Measurements from ENCODE around the gene RGS4. TPM values are rescaled to one million over a fixed set of nuclear protein-coding genes. Genes with fewer than 3 reads are reported as not detected.

RGS4 gene
- total and polyA plus RNA-seq, 2 of the 13 experiments (the other 11 are each of a cell fraction or from before 2014, with no cell fraction given), result not detected

DNA sequence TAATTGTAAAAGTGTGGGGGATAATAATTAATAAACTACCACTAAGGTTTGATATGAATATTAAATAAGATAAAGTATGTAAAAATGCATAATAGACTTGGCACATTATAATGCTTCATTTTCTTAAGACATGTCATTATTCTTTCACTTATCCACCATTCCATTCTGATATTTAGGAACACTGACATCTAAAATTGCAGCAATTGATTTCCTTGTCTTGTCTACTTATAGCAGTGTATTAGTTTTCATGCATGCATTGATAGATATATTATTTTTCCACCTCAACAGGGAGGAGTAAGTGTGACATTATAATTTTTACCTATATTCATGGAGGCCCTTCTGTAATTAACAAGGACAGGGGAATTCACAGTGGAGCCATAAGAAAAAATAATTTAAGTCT, 41.6 kb upstream of the RGS4 start (continued):
- TF ChIP-seq, protein P1, sequence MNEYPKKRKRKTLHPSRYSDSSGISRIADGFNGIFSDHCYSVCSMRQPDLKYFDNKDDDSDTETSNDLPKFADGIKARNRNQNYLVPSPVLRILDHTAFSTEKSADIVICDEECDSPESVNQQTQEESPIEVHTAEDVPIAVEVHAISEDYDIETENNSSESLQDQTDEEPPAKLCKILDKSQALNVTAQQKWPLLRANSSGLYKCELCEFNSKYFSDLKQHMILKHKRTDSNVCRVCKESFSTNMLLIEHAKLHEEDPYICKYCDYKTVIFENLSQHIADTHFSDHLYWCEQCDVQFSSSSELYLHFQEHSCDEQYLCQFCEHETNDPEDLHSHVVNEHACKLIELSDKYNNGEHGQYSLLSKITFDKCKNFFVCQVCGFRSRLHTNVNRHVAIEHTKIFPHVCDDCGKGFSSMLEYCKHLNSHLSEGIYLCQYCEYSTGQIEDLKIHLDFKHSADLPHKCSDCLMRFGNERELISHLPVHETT (CRISPR knock-in tag; conservative IDR thresholded peaks at IDR 0.05), result no peak
- TF ChIP-seq ZNF75D (CRISPR knock-in tag; IDR thresholded peaks at IDR 0.05; ENCODE audit: borderline replicate concordance) (no peak), RNF2 (conservative IDR thresholded peaks at IDR 0.05; ENCODE audit: low read depth) (no peak), SNAI1 (CRISPR knock-in tag; IDR thresholded peaks at IDR 0.05; ENCODE audit: borderline replicate concordance) (no peak), GTF2F1 (IDR thresholded peaks at IDR 0.05; ENCODE audit: low read length) (no peak), PHF20 (CRISPR knock-in tag; IDR thresholded peaks at IDR 0.05) (no peak), ZNF724P (CRISPR knock-in tag; IDR thresholded peaks at IDR 0.05; ENCODE audit: borderline replicate concordance) (no peak), FOXK1 (CRISPR knock-in tag; IDR thresholded peaks at IDR 0.05; ENCODE audit: borderline replicate concordance, low read depth) (no peak), ATF7-NPFF (CRISPR knock-in tag; IDR thresholded peaks at IDR 0.05; ENCODE audit: low read depth) (no peak)
- TF ChIP-seq, protein P2, sequence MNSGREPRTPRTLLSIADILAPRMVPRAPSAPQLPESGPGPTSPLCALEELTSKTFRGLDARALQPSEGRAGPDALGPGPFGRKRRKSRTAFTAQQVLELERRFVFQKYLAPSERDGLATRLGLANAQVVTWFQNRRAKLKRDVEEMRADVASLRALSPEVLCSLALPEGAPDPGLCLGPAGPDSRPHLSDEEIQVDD (CRISPR knock-in tag; IDR thresholded peaks at IDR 0.05; ENCODE audit: borderline replicate concordance), result no peak
- TF ChIP-seq, protein P3, sequence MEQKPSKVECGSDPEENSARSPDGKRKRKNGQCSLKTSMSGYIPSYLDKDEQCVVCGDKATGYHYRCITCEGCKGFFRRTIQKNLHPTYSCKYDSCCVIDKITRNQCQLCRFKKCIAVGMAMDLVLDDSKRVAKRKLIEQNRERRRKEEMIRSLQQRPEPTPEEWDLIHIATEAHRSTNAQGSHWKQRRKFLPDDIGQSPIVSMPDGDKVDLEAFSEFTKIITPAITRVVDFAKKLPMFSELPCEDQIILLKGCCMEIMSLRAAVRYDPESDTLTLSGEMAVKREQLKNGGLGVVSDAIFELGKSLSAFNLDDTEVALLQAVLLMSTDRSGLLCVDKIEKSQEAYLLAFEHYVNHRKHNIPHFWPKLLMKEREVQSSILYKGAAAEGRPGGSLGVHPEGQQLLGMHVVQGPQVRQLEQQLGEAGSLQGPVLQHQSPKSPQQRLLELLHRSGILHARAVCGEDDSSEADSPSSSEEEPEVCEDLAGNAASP (CRISPR knock-in tag; IDR thresholded peaks at IDR 0.05; ENCODE audit: borderline replicate concordance), result no peak
- TF ChIP-seq, protein P4, sequence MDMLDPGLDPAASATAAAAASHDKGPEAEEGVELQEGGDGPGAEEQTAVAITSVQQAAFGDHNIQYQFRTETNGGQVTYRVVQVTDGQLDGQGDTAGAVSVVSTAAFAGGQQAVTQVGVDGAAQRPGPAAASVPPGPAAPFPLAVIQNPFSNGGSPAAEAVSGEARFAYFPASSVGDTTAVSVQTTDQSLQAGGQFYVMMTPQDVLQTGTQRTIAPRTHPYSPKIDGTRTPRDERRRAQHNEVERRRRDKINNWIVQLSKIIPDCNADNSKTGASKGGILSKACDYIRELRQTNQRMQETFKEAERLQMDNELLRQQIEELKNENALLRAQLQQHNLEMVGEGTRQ (IDR thresholded peaks at IDR 0.05; ENCODE audit: low read depth, low read length), result no peak
- TF ChIP-seq, protein P4 (CRISPR knock-in tag; IDR thresholded peaks at IDR 0.05; ENCODE audit: borderline replicate concordance), result no peak

Data from HepG2 (cell line).